SJSA1 (cell line): Measurements from ENCODE around the gene HMGN2. TPM values are rescaled to one million over a fixed set of nuclear protein-coding genes. Genes with fewer than 3 reads are reported as not detected.
"Not testable (repeated sequence)": the region's sequence is repeated elsewhere in the genome, so short reads cannot be mapped to it uniquely, and the experiment has no call there.

Experiments used
- DNase-seq, 2 experiments: peaks; one replicate each; pipeline ENCODE4 v3.0.0-alpha.2; 2015 to 2020; ENCODE audit warnings: low spot score in 2 of 2, low read depth in 1 of 2
- H3K27ac ChIP-seq: fragments of 250-450 bp; sonication (Bioruptor Pico); 2 replicates; pipeline ENCODE4 v1.5.1; 2020; ENCODE audit warnings: mild to moderate bottlenecking, moderate library complexity
- H3K27me3 ChIP-seq: fragments of 250-450 bp; sonication (Bioruptor Pico); replicated peaks from 2 replicates; pipeline ENCODE4 v1.5.1; 2020; ENCODE audit warnings: mild to moderate bottlenecking, moderate library complexity
- H3K36me3 ChIP-seq: fragments of 250-450 bp; sonication (Bioruptor Pico); 2 replicates; pipeline ENCODE4 v1.5.1; 2020; ENCODE audit warnings: mild to moderate bottlenecking
- H3K4me1 ChIP-seq: fragments of 250-450 bp; sonication (Bioruptor Pico); replicated peaks from 2 replicates; pipeline ENCODE4 v1.6.1; 2021; ENCODE audit warnings: mild to moderate bottlenecking
- H3K4me3 ChIP-seq: fragments of 250-450 bp; sonication (Bioruptor Pico); 2 replicates; pipeline ENCODE4 v1.5.1; 2020; ENCODE audit warnings: mild to moderate bottlenecking
- H3K9me3 ChIP-seq: fragments of 250-450 bp; sonication (Bioruptor Pico); replicated peaks from 2 replicates; pipeline ENCODE4 v1.5.1; 2020; ENCODE audit warnings: mild to moderate bottlenecking
- total RNA-seq: library from RNA; depleted of rRNA; stranded (reverse); fragments of >200 nt; shearing (Covaris generic); gene quantifications from 2 replicates; pipeline ENCODE4 v1.2.3, GENCODE V29; 2014

Gene HMGN2
- total RNA-seq, 1 experiment from 2014 or later, result 897 TPM

GRCh38 chr1:26493267-26493666, 21.0 kb downstream of the HMGN2 start:
- Histone ChIP-seq H3K27me3 (0 out of 2 replicates have a peak, but pooled peaks cover 5% of the 10 kb centered on the region), H3K36me3 (no peaks in the 10 kb centered on the region)

GRCh38 chr1:26493938-26494337, 21.7 kb downstream of the HMGN2 start:
- no peak overlapping the region for H3K27ac ChIP-seq
- DNase-seq, result no peak
- no peak overlapping the region for H3K4me3 ChIP-seq
- no peaks in the 10 kb centered on the region for H3K36me3 ChIP-seq
- H3K9me3 ChIP-seq, result no peaks in the 10 kb centered on the region
- no peaks in the 10 kb centered on the region for H3K4me1 ChIP-seq
- 0 out of 2 replicates have a peak, but pooled peaks cover 5% of the 10 kb centered on the region for H3K27me3 ChIP-seq

More at GRCh38 chr1:26493267-26493666, 21.0 kb downstream of the HMGN2 start:
- no peak overlapping the region for H3K27ac ChIP-seq
- H3K4me3 ChIP-seq, result no peak overlapping the region
- no peak for DNase-seq
- no peaks in the 10 kb centered on the region for H3K4me1 ChIP-seq
- no peaks in the 10 kb centered on the region for H3K9me3 ChIP-seq

- no peak for DNase-seq
- Histone ChIP-seq H3K36me3 (no peaks in the 10 kb centered on the region), H3K4me1 (peaks cover 18% of the 10 kb centered on the region), H3K9me3 (no peaks in the 10 kb centered on the region; the same call in 1 of the 2 replicates), H3K27ac (no peak overlapping the region), H3K27me3 (0 out of 2 replicates have a peak, but pooled peaks cover 5% of the 10 kb centered on the region), H3K4me3 (no peak overlapping the region)
Observed at GRCh38 chr1:26496861-26497260, 24.6 kb downstream of the HMGN2 start.

- H3K4me1 ChIP-seq, result peaks cover 20% of the 10 kb centered on the region
- no peak overlapping the region for H3K4me3 ChIP-seq
- H3K36me3 ChIP-seq, result no peaks in the 10 kb centered on the region
- H3K9me3 ChIP-seq, result no peaks in the 10 kb centered on the region; the same call in 1 of the 2 replicates
- DNase-seq, result no peak
- 0 out of 2 replicates have a peak, but pooled peaks cover 5% of the 10 kb centered on the region for H3K27me3 ChIP-seq
- no peak overlapping the region for H3K27ac ChIP-seq
Observed at GRCh38 chr1:26498894-26499293, 26.7 kb downstream of the HMGN2 start.

GRCh38 chr1:26500488-26501175, 28.4 kb downstream of the HMGN2 start:
- H3K27me3 ChIP-seq, result no peaks in the 10 kb centered on the region
- no peaks in the 10 kb centered on the region; the same call in 1 of the 2 replicates for H3K9me3 ChIP-seq
- DNase-seq, result peak; percentile 88 to 92
- peak overlapping the region; percentile 89 for H3K27ac ChIP-seq
- H3K36me3 ChIP-seq, result no peaks in the 10 kb centered on the region
- H3K4me3 ChIP-seq, result peak overlapping the region; percentile 62
- peaks cover 20% of the 10 kb centered on the region for H3K4me1 ChIP-seq

- not testable (repeated sequence) for H3K9me3 ChIP-seq, H3K4me3 ChIP-seq, H3K36me3 ChIP-seq, H3K27me3 ChIP-seq, H3K4me1 ChIP-seq, DNase-seq, H3K27ac ChIP-seq
Observed at GRCh38 chr1:26510711-26511110, 38.5 kb downstream of the HMGN2 start.

- not testable (repeated sequence) for H3K4me1 ChIP-seq, H3K4me3 ChIP-seq, H3K36me3 ChIP-seq, H3K27ac ChIP-seq, H3K27me3 ChIP-seq, H3K9me3 ChIP-seq, DNase-seq
Observed at GRCh38 chr1:26515836-26516235, 43.6 kb downstream of the HMGN2 start.

- Histone ChIP-seq H3K27ac (no peak overlapping the region), H3K36me3 (no peaks in the 10 kb centered on the region), H3K4me3 (no peak overlapping the region), H3K4me1 (no peaks in the 10 kb centered on the region), H3K9me3 (no peaks in the 10 kb centered on the region), H3K27me3 (no peaks in the 10 kb centered on the region)
- no peak for DNase-seq
Observed at GRCh38 chr1:26516987-26517765, 44.9 kb downstream of the HMGN2 start.

- Histone ChIP-seq H3K9me3 (no peaks in the 10 kb centered on the region), H3K36me3 (no peaks in the 10 kb centered on the region), H3K27me3 (no peaks in the 10 kb centered on the region), H3K4me1 (no peaks in the 10 kb centered on the region), H3K4me3 (no peak overlapping the region), H3K27ac (no peak overlapping the region)
- no peak for DNase-seq
Observed at GRCh38 chr1:26517766-26518049, 45.5 kb downstream of the HMGN2 start.

- no peak for DNase-seq
- Histone ChIP-seq H3K4me3 (no peak overlapping the region), H3K27ac (no peak overlapping the region), H3K27me3 (no peaks in the 10 kb centered on the region), H3K36me3 (no peaks in the 10 kb centered on the region), H3K4me1 (no peaks in the 10 kb centered on the region), H3K9me3 (no peaks in the 10 kb centered on the region)
Observed at GRCh38 chr1:26518355-26518754, 46.1 kb downstream of the HMGN2 start.

GRCh38 chr1:26520339-26520738, 48.1 kb downstream of the HMGN2 start:
- Histone ChIP-seq H3K4me1 (no peaks in the 10 kb centered on the region), H3K36me3 (no peaks in the 10 kb centered on the region), H3K27me3 (no peaks in the 10 kb centered on the region), H3K4me3 (no peak overlapping the region), H3K9me3 (no peaks in the 10 kb centered on the region), H3K27ac (no peak overlapping the region)
- DNase-seq, result no peak

- no peak for DNase-seq
- Histone ChIP-seq H3K9me3 (no peaks in the 10 kb centered on the region), H3K27me3 (no peaks in the 10 kb centered on the region), H3K36me3 (no peaks in the 10 kb centered on the region), H3K27ac (no peak overlapping the region), H3K4me3 (no peak overlapping the region), H3K4me1 (no peaks in the 10 kb centered on the region)
Observed at GRCh38 chr1:26521669-26522030, 49.4 kb downstream of the HMGN2 start.

- DNase-seq, result no peak
- no peaks in the 10 kb centered on the region for H3K27me3 ChIP-seq
- no peak overlapping the region for H3K4me3 ChIP-seq
- no peaks in the 10 kb centered on the region for H3K9me3 ChIP-seq
- no peak overlapping the region for H3K27ac ChIP-seq
- H3K36me3 ChIP-seq, result no peaks in the 10 kb centered on the region
- no peaks in the 10 kb centered on the region for H3K4me1 ChIP-seq
Observed at GRCh38 chr1:26522073-26522472, 49.8 kb downstream of the HMGN2 start.

GRCh38 chr1:26524181-26524580, 51.9 kb downstream of the HMGN2 start:
- H3K4me1 ChIP-seq, result peaks cover 1% of the 10 kb centered on the region; the same call in 1 of the 2 replicates
- no peaks in the 10 kb centered on the region for H3K9me3 ChIP-seq
- H3K36me3 ChIP-seq, result no peaks in the 10 kb centered on the region
- H3K27me3 ChIP-seq, result no peaks in the 10 kb centered on the region
- DNase-seq, result no peak
- H3K27ac ChIP-seq, result no peak overlapping the region
- H3K4me3 ChIP-seq, result no peak overlapping the region
